HepG2 (cell line): Measurements from ENCODE around the gene SLC9C2. TPM values are rescaled to one million over a fixed set of nuclear protein-coding genes. Genes with fewer than 3 reads are reported as not detected.

ENCODE experiments used
- ATAC-seq: fragments of 200-7000 bp; cut with Tn5 transposase; 3 replicates; pipeline ENCODE4 v1.9.1; 2020; ENCODE audit warnings: mild to moderate bottlenecking, moderate library complexity
- BruUV-seq: library from RNA; stranded (reverse); fragments of 400-500 nt; replicated peaks from 2 replicates; lab custom pipeline; 2021; lab: Mats Ljungman, UMichigan
- CTCF ChIA-PET: fragments of 300-600 bp; formaldehyde crosslinking; extraction: SDS; loops from one replicate; lab custom pipeline; 2021; ENCODE audit warnings: low total read pairs, inconsistent platforms, low intra/inter-chr PET ratio; lab: Yijun Ruan, JAX
- POLR2A ChIA-PET: fragments of 350-600 bp; sonication (Branson Sonifier 250); formaldehyde crosslinking; loops from one replicate; lab custom pipeline; 2020; ENCODE audit warnings: antibody characterized with exemption, inconsistent platforms; lab: Yijun Ruan, JAX
- DNase-seq: peaks from one replicate; pipeline ENCODE4 v3.0.0-alpha.2; 2015; ENCODE audit warnings: low spot score
- FAIRE-seq: peaks from 3 replicates; lab custom pipeline; 2011; peaks lifted over from hg19 to GRCh38; lab: Jason Lieb, UNC
- H2AFZ ChIP-seq: one replicate; pipeline ENCODE4 v1.6.1; 2011; ENCODE audit warnings: low read length, inconsistent platforms
- H3K27ac ChIP-seq: fragments of 300-600 bp; 3 replicates; pipeline ENCODE4 v1.8.0; 2011; ENCODE audit warnings: mixed run types, mild to moderate bottlenecking, mixed read lengths, low read length, inconsistent platforms; ENCODE audit not compliant: insufficient read depth; ENCODE audit errors: extremely low read length
- H3K27me3 ChIP-seq, 2 experiments: fragments of 200-600 bp in 1 of 2; 2 replicates in 1 of 2; 3 replicates in 1 of 2; pipeline versions ENCODE4 v1.6.0 to v1.8.0; 2011; ENCODE audit warnings: low read length in 2 of 2, mild to moderate bottlenecking in 2 of 2, moderate library complexity in 2 of 2, inconsistent platforms in 1 of 2; ENCODE audit not compliant: insufficient read depth in 2 of 2, control insufficient read depth in 1 of 2
- H3K36me3 ChIP-seq, 2 experiments: fragments of 200-600 bp in 1 of 2; replicated peaks in 1 of 2; 2 replicates in 1 of 2; 3 replicates in 1 of 2; pipeline versions ENCODE4 v1.5.1 to v1.8.0; 2011; ENCODE audit warnings: low read length in 2 of 2, inconsistent platforms in 1 of 2; ENCODE audit not compliant: insufficient read depth in 2 of 2, control insufficient read depth in 1 of 2
- H3K4me1 ChIP-seq: 2 replicates; pipeline ENCODE4 v1.5.1; 2012; ENCODE audit warnings: low read length, inconsistent platforms; ENCODE audit not compliant: insufficient read depth
- H3K4me2 ChIP-seq: 2 replicates; pipeline ENCODE4 v1.6.0; 2011; ENCODE audit warnings: low read depth, low read length, inconsistent platforms
- H3K4me3 ChIP-seq, 3 experiments: fragments of 200-600 bp in 1 of 3; sonication (generic), shearing (Covaris generic) in 1 of 3; replicated peaks in 1 of 3; 2 replicates each; pipeline ENCODE4 v1.5.1; 2011 to 2016; ENCODE audit warnings: low read length in 3 of 3, inconsistent platforms in 2 of 3, low read depth in 2 of 3, mild to moderate bottlenecking in 2 of 3, control low read depth in 1 of 3, mixed read lengths in 1 of 3; ENCODE audit not compliant: insufficient read depth in 1 of 3
- H3K79me2 ChIP-seq: one replicate; pipeline ENCODE4 v1.6.1; 2011; ENCODE audit warnings: low read length, inconsistent platforms; ENCODE audit not compliant: insufficient read depth
- H3K9ac ChIP-seq: 2 replicates; pipeline ENCODE4 v1.6.0; 2011; ENCODE audit warnings: mild to moderate bottlenecking, low read depth, low read length, inconsistent platforms; ENCODE audit not compliant: insufficient read depth
- H3K9me3 ChIP-seq: 2 replicates; pipeline ENCODE4 v1.5.1; 2012; ENCODE audit warnings: mild to moderate bottlenecking, low read length
- H4K20me1 ChIP-seq: 2 replicates; pipeline ENCODE4 v1.6.0; 2011; ENCODE audit warnings: inconsistent platforms, mild to moderate bottlenecking, low read length, moderate library complexity; ENCODE audit not compliant: insufficient read depth
- BRCA1 ChIP-seq: sonication (generic); formaldehyde crosslinking; IDR thresholded peaks from 2 replicates; pipeline ENCODE4 v1.4.0; 2020; ENCODE audit warnings: missing genetic modification reagents
- ELF4 ChIP-seq: sonication (generic); formaldehyde crosslinking; IDR thresholded peaks from 2 replicates; pipeline ENCODE4 v1.5.0; 2020; ENCODE audit warnings: missing genetic modification reagents, mild to moderate bottlenecking, moderate library complexity, borderline replicate concordance
- KLF6 ChIP-seq: IDR thresholded peaks from 2 replicates; pipeline ENCODE4 v1.8.0; 2016; ENCODE audit warnings: missing biosample characterization, missing genetic modification reagents
- MAFK ChIP-seq, 2 experiments: IDR thresholded peaks in 1 of 2; conservative IDR thresholded peaks in 1 of 2; 2 replicates each; pipeline ENCODE4 v1.6.1; 2011; ENCODE audit warnings: improper control_type of control experiment in 2 of 2, low read length in 2 of 2
- MEIS1 ChIP-seq: sonication (generic); formaldehyde crosslinking; IDR thresholded peaks from 2 replicates; pipeline ENCODE4 v1.9.0; 2021; ENCODE audit warnings: mild to moderate bottlenecking, missing genetic modification reagents, moderate library complexity, borderline replicate concordance
- MXD1 ChIP-seq: sonication (generic); formaldehyde crosslinking; IDR thresholded peaks from 2 replicates; pipeline ENCODE4 v1.4.0; 2020; ENCODE audit warnings: mild to moderate bottlenecking, missing genetic modification reagents
- RARG ChIP-seq: sonication (generic); formaldehyde crosslinking; IDR thresholded peaks from 2 replicates; pipeline ENCODE4 v1.4.0; 2020; ENCODE audit warnings: low read depth, mild to moderate bottlenecking, missing genetic modification reagents
- SNAPC2 ChIP-seq: sonication (generic); formaldehyde crosslinking; IDR thresholded peaks from 2 replicates; pipeline ENCODE4 v1.8.1; 2022; ENCODE audit warnings: mild to moderate bottlenecking, missing genetic modification reagents
- ZNF138 ChIP-seq: sonication (generic); formaldehyde crosslinking; IDR thresholded peaks from 2 replicates; pipeline ENCODE4 v1.5.0; 2020; ENCODE audit warnings: mild to moderate bottlenecking, low read depth, missing genetic modification reagents
- ZNF230 ChIP-seq: sonication (generic); formaldehyde crosslinking; IDR thresholded peaks from 2 replicates; pipeline ENCODE4 v1.4.0; 2020; ENCODE audit warnings: mild to moderate bottlenecking, missing genetic modification reagents
- ZNF260 ChIP-seq: sonication (generic); formaldehyde crosslinking; IDR thresholded peaks from 2 replicates; pipeline ENCODE4 v1.4.0; 2020; ENCODE audit warnings: missing genetic modification reagents, low read depth, mild to moderate bottlenecking, borderline replicate concordance
- ZNF264 ChIP-seq: sonication (generic); formaldehyde crosslinking; IDR thresholded peaks from 2 replicates; pipeline ENCODE4 v1.4.0; 2020; ENCODE audit warnings: missing genetic modification reagents
- ZNF317 ChIP-seq: sonication (generic); formaldehyde crosslinking; IDR thresholded peaks from 2 replicates; pipeline ENCODE4 v1.5.0; 2020; ENCODE audit warnings: mild to moderate bottlenecking, missing genetic modification reagents
- ZNF331 ChIP-seq: sonication (generic); formaldehyde crosslinking; IDR thresholded peaks from 2 replicates; pipeline ENCODE4 v1.4.0; 2020; ENCODE audit warnings: missing genetic modification reagents
- ZNF343 ChIP-seq: sonication (generic); formaldehyde crosslinking; IDR thresholded peaks from 2 replicates; pipeline ENCODE4 v1.4.0; 2020; ENCODE audit warnings: mild to moderate bottlenecking, missing genetic modification reagents
- ZNF614 ChIP-seq: IDR thresholded peaks from 2 replicates; pipeline ENCODE4 v1.6.1; 2018; ENCODE audit warnings: missing biosample characterization, missing genetic modification reagents, inconsistent platforms, borderline replicate concordance
- ZNF703 ChIP-seq: sonication (generic); formaldehyde crosslinking; IDR thresholded peaks from 2 replicates; pipeline ENCODE4 v1.5.1; 2020; ENCODE audit warnings: missing genetic modification reagents, mild to moderate bottlenecking, moderate library complexity, borderline replicate concordance
- ZNF800 ChIP-seq: sonication (generic); formaldehyde crosslinking; IDR thresholded peaks from 2 replicates; pipeline ENCODE4 v1.4.0; 2020; ENCODE audit warnings: missing genetic modification reagents
- WGBS: methylation state at CpG from one replicate; pipeline ENCODE4 v1.1.6; 2017; ENCODE audit warnings: low lambda C conversion rate; 5-methylcytosine and 5-hydroxymethylcytosine counted together
- in situ Hi-C: cut with HindIII; loops from 2 replicates; pipeline ENCODE4 v1.10.0; 2017; ENCODE audit warnings: low pct_unique_long_range_greater_than_20kb; ENCODE audit not compliant: extremely low pct_ligation_motif_present
- intact Hi-C: fragments of 100-400 bp; cut with micrococcal nuclease; formaldehyde crosslinking; loops from one replicate; pipeline ENCODE4 v1.10.0; 2022; ENCODE audit not compliant: unreplicated experiment
- polyA plus RNA-seq, 8 experiments: library from polyadenylated mRNA; depleted of rRNA in 3 of 8; stranded (reverse) in 7 of 8; unstranded in 1 of 8; fragments of >200 nt; fragmentation: Illumina TruSeq in 4 of 8; extraction: Trizol in 4 of 8; gene quantifications; 2 replicates each; pipeline versions ENCODE4 v1.2.1 to v1.2.3, GENCODE V29; 2011 to 2016; ENCODE audit warnings: low read depth in 4 of 8, missing spikeins in 1 of 8, mixed read lengths in 1 of 8; ENCODE audit not compliant: insufficient read depth in 1 of 8
- total RNA-seq, 5 experiments: library from RNA; depleted of rRNA; stranded (reverse); fragments of >200 nt; fragmentation: Illumina TruSeq; extraction: Trizol; gene quantifications; 2 replicates each; pipeline ENCODE4 v1.2.3, GENCODE V29; 2016; ENCODE audit warnings: low read depth in 1 of 5
- TF ChIP-seq, protein P1 (sequence below): sonication (generic); formaldehyde crosslinking; IDR thresholded peaks from 2 replicates; pipeline ENCODE4 v1.4.0; 2020; ENCODE audit warnings: mild to moderate bottlenecking, missing genetic modification reagents
- TF ChIP-seq, protein P2 (sequence below): sonication (generic); formaldehyde crosslinking; IDR thresholded peaks from 2 replicates; pipeline ENCODE4 v1.4.0; 2020; ENCODE audit warnings: mild to moderate bottlenecking, missing genetic modification reagents

SLC9C2 gene
- total and polyA plus RNA-seq, 2 of the 13 experiments (the other 11 are each of a cell fraction or from before 2014, with no cell fraction given) = 0.03 TPM; not detected in 1

DNA sequence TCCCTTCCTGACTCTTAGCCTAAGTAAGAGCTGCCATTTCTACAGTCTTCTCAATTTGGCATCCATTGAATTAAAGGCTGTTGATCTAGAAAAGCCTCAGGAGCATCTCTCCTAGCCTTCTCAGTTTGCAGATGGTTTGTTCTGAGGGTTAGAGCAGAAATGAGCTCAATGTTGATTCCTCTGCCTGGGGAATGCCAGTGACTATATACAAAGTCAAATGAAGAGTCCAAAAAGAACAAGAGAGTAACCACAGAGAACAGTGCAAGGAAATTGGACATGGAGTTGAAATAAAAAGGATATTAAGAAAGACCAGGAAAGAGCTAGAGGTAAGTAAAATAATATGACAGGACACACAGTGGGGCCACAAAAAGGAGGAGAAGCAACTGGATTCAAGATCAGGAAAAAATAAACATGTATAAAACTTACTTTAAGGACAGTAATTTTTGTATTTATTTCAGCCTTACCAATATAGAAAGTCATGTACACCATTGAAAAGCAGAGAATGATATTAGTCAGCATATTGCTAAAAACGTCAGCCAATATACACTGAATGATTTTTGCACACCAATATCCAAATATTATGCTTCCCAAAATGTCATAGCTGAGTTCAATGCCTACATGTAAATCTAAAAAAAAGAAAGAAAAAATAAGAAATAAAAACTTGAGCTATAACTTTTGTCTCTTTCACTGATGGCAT lies 21.3 kb downstream of the SLC9C2 start (continued):
- TF ChIP-seq, protein P1, sequence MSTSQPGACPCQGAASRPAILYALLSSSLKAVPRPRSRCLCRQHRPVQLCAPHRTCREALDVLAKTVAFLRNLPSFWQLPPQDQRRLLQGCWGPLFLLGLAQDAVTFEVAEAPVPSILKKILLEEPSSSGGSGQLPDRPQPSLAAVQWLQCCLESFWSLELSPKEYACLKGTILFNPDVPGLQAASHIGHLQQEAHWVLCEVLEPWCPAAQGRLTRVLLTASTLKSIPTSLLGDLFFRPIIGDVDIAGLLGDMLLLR = no peak
- TF ChIP-seq ZNF331 = no peak
- TF ChIP-seq RARG (CRISPR knock-in tag) = no peak
- TF ChIP-seq MEIS1 (CRISPR knock-in tag) = no peak

- in situ Hi-C loops (no loop called here), intact Hi-C loops (no loop called here)
- ATAC-seq = no peak
- Histone ChIP-seq H3K9me3 (no peaks in the 10 kb centered on the region), H2AFZ (no peak overlapping the region), H4K20me1 (no peaks in the 10 kb centered on the region), H3K36me3 (no peaks in the 10 kb centered on the region), H3K27me3 (peaks cover 0 to 25% of the 10 kb centered on the region in 2 experiments; a peak in 4 of 5 replicates), H3K4me3 (no peak overlapping the region), H3K4me1 (no peaks in the 10 kb centered on the region), H3K27ac (no peak overlapping the region), H3K79me2 (no peaks in the 10 kb centered on the region), H3K4me2 (no peak overlapping the region), H3K9ac (no peak overlapping the region)
- ChIA-PET CTCF (no interaction called here), POLR2A (no interaction called here)
- no peak for FAIRE-seq
- BruUV-seq = no TSS peak
- 13% methylated on average over 3 of the region's 3 CpGs for WGBS
- no peak for DNase-seq
- TF ChIP-seq ZNF614 (CRISPR knock-in tag) = no peak
- TF ChIP-seq MAFK (conservative IDR thresholded peaks at IDR 0.05 in 1 of 2, IDR thresholded peaks at IDR 0.05 in 1 of 2; ENCODE audit: low read length in 2 of 2) = no peak
- TF ChIP-seq MXD1 (CRISPR knock-in tag) = no peak
- no peak for TF ChIP-seq ZNF343 (CRISPR knock-in tag)
- no peak for TF ChIP-seq ELF4 (CRISPR knock-in tag)
- no peak for TF ChIP-seq SNAPC2 (CRISPR knock-in tag)
- TF ChIP-seq ZNF138 (CRISPR knock-in tag) = no peak
- no peak for TF ChIP-seq ZNF317 (CRISPR knock-in tag)
- no peak for TF ChIP-seq ZNF230 (CRISPR knock-in tag)
- TF ChIP-seq ZNF260 (CRISPR knock-in tag) = no peak
- no peak for TF ChIP-seq ZNF800
- no peak for TF ChIP-seq ZNF264
- TF ChIP-seq BRCA1 (CRISPR knock-in tag) = no peak
- no peak for TF ChIP-seq KLF6 (CRISPR knock-in tag)
- TF ChIP-seq ZNF703 (CRISPR knock-in tag) = no peak
- TF ChIP-seq, protein P2, sequence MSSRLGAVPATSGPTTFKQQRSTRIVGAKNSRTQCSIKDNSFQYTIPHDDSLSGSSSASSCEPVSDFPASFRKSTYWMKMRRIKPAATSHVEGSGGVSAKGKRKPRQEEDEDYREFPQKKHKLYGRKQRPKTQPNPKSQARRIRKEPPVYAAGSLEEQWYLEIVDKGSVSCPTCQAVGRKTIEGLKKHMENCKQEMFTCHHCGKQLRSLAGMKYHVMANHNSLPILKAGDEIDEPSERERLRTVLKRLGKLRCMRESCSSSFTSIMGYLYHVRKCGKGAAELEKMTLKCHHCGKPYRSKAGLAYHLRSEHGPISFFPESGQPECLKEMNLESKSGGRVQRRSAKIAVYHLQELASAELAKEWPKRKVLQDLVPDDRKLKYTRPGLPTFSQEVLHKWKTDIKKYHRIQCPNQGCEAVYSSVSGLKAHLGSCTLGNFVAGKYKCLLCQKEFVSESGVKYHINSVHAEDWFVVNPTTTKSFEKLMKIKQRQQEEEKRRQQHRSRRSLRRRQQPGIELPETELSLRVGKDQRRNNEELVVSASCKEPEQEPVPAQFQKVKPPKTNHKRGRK (CRISPR knock-in tag) = no peak
These were observed 22.2 kb downstream of the SLC9C2 start for GRCh38 chr1:173580658-173581057.
